Fibroblast of lung (primary cell): Measurements from ENCODE around the gene COPE. TPM values are rescaled to one million over a fixed set of nuclear protein-coding genes. Genes with fewer than 3 reads are reported as not detected.

ENCODE experiments used
- DNase-seq, 2 donors: peaks; one replicate each; pipeline versions ENCODE4 v3.0.0 to v3.0.0-alpha.2; 2010; ENCODE audit warnings: low read depth in 2 of 2
- H2AFZ ChIP-seq: 2 replicates; pipeline ENCODE4 v1.5.1; 2012; ENCODE audit warnings: low read length, control low read depth, inconsistent platforms
- H3K27ac ChIP-seq: 2 replicates; pipeline ENCODE4 v1.5.1; 2011; ENCODE audit warnings: low read length, control low read depth; ENCODE audit not compliant: insufficient read depth
- H3K27me3 ChIP-seq: 2 replicates; pipeline ENCODE4 v1.5.1; 2011; ENCODE audit warnings: mild to moderate bottlenecking, low read length; ENCODE audit not compliant: control insufficient read depth, insufficient read depth
- H3K36me3 ChIP-seq: 2 replicates; pipeline ENCODE4 v1.5.1; 2011; ENCODE audit warnings: low read length; ENCODE audit not compliant: control insufficient read depth, insufficient read depth
- H3K4me1 ChIP-seq: 2 replicates; pipeline ENCODE4 v1.5.1; 2011; ENCODE audit warnings: low read length; ENCODE audit not compliant: control insufficient read depth, insufficient read depth; ENCODE audit errors: extremely low read depth
- H3K4me2 ChIP-seq: 2 replicates; pipeline ENCODE4 v1.5.1; 2011; ENCODE audit warnings: low read length, control low read depth; ENCODE audit not compliant: insufficient read depth; ENCODE audit errors: extremely low read depth
- H3K4me3 ChIP-seq, 4 experiments: fragments of 200-600 bp in 1 of 4; sonication (generic) in 1 of 4; replicated peaks in 1 of 4; 2 replicates each; pipeline ENCODE4 v1.5.1; 2011 to 2016; ENCODE audit warnings: low read length in 4 of 4, low read depth in 3 of 4, mild to moderate bottlenecking in 3 of 4, control low read depth in 2 of 4, inconsistent platforms in 1 of 4, mixed read lengths in 1 of 4; ENCODE audit not compliant: insufficient read depth in 1 of 4; ENCODE audit errors: control extremely low read depth in 1 of 4
- H3K79me2 ChIP-seq: 2 replicates; pipeline ENCODE4 v1.5.1; 2012; ENCODE audit warnings: mild to moderate bottlenecking, low read length, inconsistent platforms; ENCODE audit not compliant: control insufficient read depth, insufficient read depth
- H3K9ac ChIP-seq: 2 replicates; pipeline ENCODE4 v1.5.1; 2011; ENCODE audit warnings: mild to moderate bottlenecking, low read length, control low read depth; ENCODE audit not compliant: insufficient read depth
- H3K9me3 ChIP-seq: 2 replicates; pipeline ENCODE4 v1.5.1; 2012; ENCODE audit warnings: low read depth, low read length; ENCODE audit not compliant: control insufficient read depth, insufficient read depth
- H4K20me1 ChIP-seq: 2 replicates; pipeline ENCODE4 v1.5.1; 2011; ENCODE audit warnings: low read length; ENCODE audit not compliant: control insufficient read depth, insufficient read depth; ENCODE audit errors: extremely low read depth
- CTCF ChIP-seq, 2 donors: IDR thresholded peaks in 1 of 2; conservative IDR thresholded peaks in 1 of 2; 1 replicate in 1 of 2; 2 replicates in 1 of 2; pipeline ENCODE4 v1.5.1; 2011 to 2012; ENCODE audit warnings: low read length in 2 of 2, control low read depth in 1 of 2, inconsistent platforms in 1 of 2, low read depth in 1 of 2, mild to moderate bottlenecking in 1 of 2
- EZH2 ChIP-seq: IDR thresholded peaks from 2 replicates; pipeline ENCODE4 v1.5.1; 2012; ENCODE audit warnings: low read length, control low read depth, mild to moderate bottlenecking; ENCODE audit errors: missing control alignments
- polyA plus RNA-seq, 2 donors: library from polyadenylated mRNA; depleted of rRNA in 1 of 2; stranded (reverse) in 1 of 2; unstranded in 1 of 2; fragments of >200 nt; gene quantifications; 2 replicates each; pipeline ENCODE4 v1.2.1, GENCODE V29; 2011 to 2012; ENCODE audit warnings: missing spikeins in 1 of 2
- total RNA-seq: library from RNA; depleted of rRNA; stranded (reverse); fragments of >200 nt; gene quantifications from 2 replicates; pipeline ENCODE4 v1.2.1, GENCODE V29; 2014

The COPE gene
- total and polyA plus RNA-seq, 2 donors (not counting 1 experiment from before 2014, with no cell fraction given), result 146 to 182 TPM

GRCh38 chr19:18896421-18896841, 22.8 kb downstream of the COPE start:
- Histone ChIP-seq H3K4me3 (no peak overlapping the region), H3K27ac (no peak overlapping the region), H3K27me3 (peaks cover 19% of the 10 kb centered on the region), H3K9me3 (no peaks in the 10 kb centered on the region), H3K79me2 (no peaks in the 10 kb centered on the region), H3K9ac (no peak overlapping the region), H3K4me2 (no peak overlapping the region), H2AFZ (no peak overlapping the region), H4K20me1 (no peaks in the 10 kb centered on the region), H3K4me1 (peaks cover 2% of the 10 kb centered on the region), H3K36me3 (peaks cover 9% of the 10 kb centered on the region)
- peak in 1 of 2 donors; percentile 13 for DNase-seq
- TF ChIP-seq EZH2, result no peak
- TF ChIP-seq CTCF (conservative IDR thresholded peaks at IDR 0.05 in 1 of 2, IDR thresholded peaks at IDR 0.05 in 1 of 2; ENCODE audit: low read depth in 1 of 2, low read length in 2 of 2), result no peak

- DNase-seq, result peak in 1 of 2 donors; percentile 27
- H3K4me2 ChIP-seq, result peak within 1 kb of the TSS; percentile 88
- peak within 1 kb of the TSS in 3 of 4 experiments; percentile 34 to 52 (median 43) for H3K4me3 ChIP-seq
- H3K9me3 ChIP-seq, result no peaks in the 10 kb centered on the region
- H2AFZ ChIP-seq, result no peak within 1 kb of the TSS
- H4K20me1 ChIP-seq, result no peaks in the 10 kb centered on the region
- H3K27ac ChIP-seq, result no peak within 1 kb of the TSS
- TF ChIP-seq EZH2, result no peak
- no peak for TF ChIP-seq CTCF (conservative IDR thresholded peaks at IDR 0.05 in 1 of 2, IDR thresholded peaks at IDR 0.05 in 1 of 2; ENCODE audit: low read depth in 1 of 2, low read length in 2 of 2)
- peaks cover 2% of the 10 kb centered on the region for H3K4me1 ChIP-seq
- H3K79me2 ChIP-seq, result no peaks in the 10 kb centered on the region
- no peak within 1 kb of the TSS for H3K9ac ChIP-seq
- peaks cover 9% of the 10 kb centered on the region for H3K36me3 ChIP-seq
- peaks cover 19% of the 10 kb centered on the region for H3K27me3 ChIP-seq
Measured at GRCh38 chr19:18895824-18896341, 23.3 kb downstream of the COPE start, which contains the start of gene CERS1. Gene CERS1, minus strand, starts transcription at chr19:18896158. Its CDS starts 86 bp downstream, at chr19:18896072.

- Histone ChIP-seq H3K4me3 (peak overlapping the region in 3 of 4 experiments; percentile 34 to 52 (median 43)), H3K36me3 (peaks cover 7% of the 10 kb centered on the region), H3K79me2 (no peaks in the 10 kb centered on the region), H4K20me1 (no peaks in the 10 kb centered on the region), H3K4me1 (peaks cover 2% of the 10 kb centered on the region), H3K9me3 (no peaks in the 10 kb centered on the region), H3K4me2 (peak overlapping the region; percentile 88), H3K27me3 (peaks cover 19% of the 10 kb centered on the region), H2AFZ (no peak overlapping the region), H3K9ac (no peak overlapping the region), H3K27ac (no peak overlapping the region)
- no peak for TF ChIP-seq EZH2
- TF ChIP-seq CTCF (conservative IDR thresholded peaks at IDR 0.05 in 1 of 2, IDR thresholded peaks at IDR 0.05 in 1 of 2; ENCODE audit: low read depth in 1 of 2, low read length in 2 of 2), result peak in 1 of 2 donors; percentile 37
- peak; percentile 27 to 31 for DNase-seq
Measured at GRCh38 chr19:18895038-18895823, 24.0 kb downstream of the COPE start.
